ENCODE data around the gene ELAVL1. TPM values are rescaled to one million over a fixed set of nuclear protein-coding genes. Genes with fewer than 3 reads are reported as not detected.
"Not testable (repeated sequence)": the region's sequence is repeated elsewhere in the genome, so short reads cannot be mapped to it uniquely, and the experiment has no call there.

The ELAVL1 gene
- 94.3 TPM for polyA plus RNA-seq (2013, experiment 1 of 2; ENCODE audit: insufficient read length)
- polyA plus RNA-seq (2013, experiment 2 of 2; ENCODE audit: insufficient read length): 56.0 TPM

DNA sequence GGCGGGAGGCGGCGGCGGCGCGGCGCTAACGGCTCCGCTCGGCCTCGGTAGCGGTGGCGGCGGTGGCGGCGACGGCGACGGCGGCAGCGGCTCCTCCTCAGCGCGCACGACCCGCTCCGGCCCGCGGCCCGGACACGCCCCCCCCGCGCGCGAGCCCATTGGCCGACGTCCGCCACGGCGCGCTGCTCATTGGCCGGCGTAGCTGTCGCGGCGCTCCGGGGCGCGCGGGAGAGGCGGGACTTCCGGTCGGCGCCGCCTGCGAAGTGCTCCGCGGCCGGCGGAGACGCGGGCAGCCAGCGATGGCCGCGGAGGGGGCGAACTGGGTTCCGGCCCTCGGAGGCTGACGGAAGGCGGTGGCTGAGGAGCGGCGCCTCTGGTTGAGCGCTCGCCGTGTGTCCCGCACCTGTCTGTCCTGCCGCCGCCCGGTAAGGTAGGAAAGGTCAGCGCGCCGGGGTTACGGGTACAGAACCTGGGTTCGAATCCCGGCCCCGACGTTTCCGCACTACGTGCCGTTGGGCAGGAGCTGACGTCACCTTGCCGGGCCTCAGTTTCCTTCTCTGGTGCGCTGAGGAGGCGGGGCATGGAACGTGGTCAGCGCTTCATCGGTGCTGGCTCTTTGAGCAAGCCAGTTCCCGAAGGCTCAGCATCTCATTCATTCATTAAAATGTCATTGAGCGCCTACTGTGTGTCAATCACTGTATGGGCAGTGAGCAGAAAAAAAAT is at the start of gene ELAVL1:
TSS of gene ELAVL1 (minus strand) at position 108 of the 723 bp plus-strand sequence. CDS start 13,826 bp downstream, outside the sequence.
- DNase-seq: peak; percentile 89

DNA sequence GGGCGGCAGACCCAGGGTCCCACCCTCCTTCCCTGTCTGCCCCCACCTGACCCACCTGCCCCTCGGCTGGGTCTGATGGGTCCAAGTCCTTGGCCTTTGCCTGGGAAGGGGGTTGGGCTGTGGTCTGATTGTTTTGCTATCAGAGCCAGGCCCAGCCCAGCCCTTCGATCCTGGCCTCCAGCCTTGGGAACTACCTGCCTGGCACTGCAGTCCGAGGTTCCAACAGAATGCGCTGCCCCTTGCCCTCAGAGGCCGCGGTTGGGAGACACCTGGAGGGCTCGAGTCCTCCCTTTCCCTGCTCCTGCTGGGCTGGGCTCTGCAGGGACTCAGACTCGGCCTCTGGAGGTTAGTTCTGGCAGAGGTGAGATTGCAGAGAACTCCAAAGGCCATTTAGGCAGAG is 48.7 kb upstream of the ELAVL1 start:
- no peak for DNase-seq

DNA sequence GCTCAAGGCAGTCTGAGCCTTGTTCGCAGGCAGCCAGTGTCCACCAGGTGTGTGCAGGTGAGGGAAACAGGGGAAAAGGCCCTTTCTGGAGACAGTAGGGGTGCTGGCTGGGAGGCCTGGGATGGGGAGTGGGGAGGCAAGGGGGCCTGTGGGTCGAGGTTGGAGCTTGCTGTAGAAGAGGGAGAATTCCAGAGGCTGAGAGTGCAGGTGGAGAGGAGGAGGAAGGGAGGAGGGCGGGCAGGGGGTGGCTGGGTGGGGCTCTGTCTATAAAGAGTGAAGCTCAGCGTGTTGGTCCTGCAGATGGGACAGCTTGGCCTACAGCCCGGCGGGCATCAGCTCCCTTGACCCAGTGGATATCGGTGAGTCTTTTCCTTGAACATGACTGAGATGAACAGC is 47.0 kb upstream of the ELAVL1 start, which contains the start of gene CCL25:
TSS of gene CCL25 (plus strand) at position 297 of the 396 bp plus-strand sequence. CDS start 290 bp downstream, outside the sequence.
- no peak for DNase-seq

DNA sequence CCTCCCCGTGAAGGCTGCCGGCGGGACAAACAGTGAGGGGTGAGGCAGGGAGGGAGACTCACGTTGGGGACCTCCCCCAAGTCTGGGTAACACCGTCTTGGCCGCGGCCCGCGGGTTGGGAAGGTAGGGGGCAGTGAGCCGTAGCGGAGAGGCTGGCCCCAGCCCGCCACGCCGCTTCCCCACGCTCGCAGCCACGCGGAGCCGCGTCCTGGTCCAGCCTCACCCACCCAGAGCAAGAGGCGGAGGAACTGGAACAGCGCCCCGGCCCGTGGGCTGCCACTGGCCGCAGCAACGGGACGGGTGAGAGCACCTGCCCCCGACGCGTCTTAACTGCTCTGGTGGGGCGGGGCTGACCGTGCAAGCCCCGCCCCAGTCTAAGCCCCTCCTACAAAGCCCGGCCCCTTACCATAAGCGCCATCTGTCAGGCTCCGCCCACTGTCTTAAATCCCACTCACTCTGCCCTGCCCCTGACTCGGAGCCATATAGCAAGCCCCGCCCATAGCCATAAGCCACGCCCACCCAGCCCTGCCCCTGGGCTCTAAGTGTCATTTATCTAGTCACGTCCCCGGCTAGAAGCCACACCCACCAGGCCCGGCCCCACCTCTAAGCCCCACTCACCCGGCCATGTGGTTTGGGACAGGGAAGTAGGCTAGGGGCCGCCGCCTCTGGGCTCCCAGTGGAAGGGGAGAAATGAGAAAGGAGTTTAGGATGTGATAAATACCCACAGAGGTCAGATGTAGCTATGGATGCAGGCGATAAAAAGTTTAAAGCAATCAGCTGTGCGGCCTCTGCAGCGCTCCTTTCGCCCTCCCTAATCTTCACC is 45.0 kb upstream of the ELAVL1 start:
- DNase-seq: peak; percentile 62

DNA sequence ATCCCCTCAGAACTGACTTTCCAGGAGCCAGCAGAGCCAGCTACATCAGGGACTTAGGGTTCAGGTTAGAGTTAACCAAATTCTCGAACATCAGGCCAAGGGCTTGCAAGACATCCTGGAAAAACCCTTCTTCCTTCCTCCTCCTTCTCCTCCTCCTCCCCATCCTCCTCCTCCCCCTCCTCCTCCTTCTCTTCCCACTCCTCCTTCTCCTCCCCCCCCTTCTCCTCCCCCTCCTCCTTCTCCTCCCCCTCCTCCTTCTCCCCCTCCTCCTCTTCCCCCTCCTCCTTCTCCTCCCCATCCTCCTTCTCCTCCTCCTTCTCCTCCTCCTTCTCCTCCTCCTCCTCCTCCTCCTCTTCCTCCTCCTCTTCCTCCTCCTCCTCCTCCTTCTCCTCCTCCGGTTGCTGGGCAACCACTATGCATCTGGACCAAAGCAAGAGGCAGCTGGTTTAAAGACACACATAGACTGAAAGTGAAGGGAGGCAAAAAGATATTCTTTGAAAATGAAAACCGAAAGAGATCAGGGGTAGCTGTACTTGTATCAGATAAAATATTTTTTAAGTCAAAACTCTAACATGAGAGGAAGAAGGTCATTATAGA is 41.2 kb upstream of the ELAVL1 start:
- no peak for DNase-seq

DNA sequence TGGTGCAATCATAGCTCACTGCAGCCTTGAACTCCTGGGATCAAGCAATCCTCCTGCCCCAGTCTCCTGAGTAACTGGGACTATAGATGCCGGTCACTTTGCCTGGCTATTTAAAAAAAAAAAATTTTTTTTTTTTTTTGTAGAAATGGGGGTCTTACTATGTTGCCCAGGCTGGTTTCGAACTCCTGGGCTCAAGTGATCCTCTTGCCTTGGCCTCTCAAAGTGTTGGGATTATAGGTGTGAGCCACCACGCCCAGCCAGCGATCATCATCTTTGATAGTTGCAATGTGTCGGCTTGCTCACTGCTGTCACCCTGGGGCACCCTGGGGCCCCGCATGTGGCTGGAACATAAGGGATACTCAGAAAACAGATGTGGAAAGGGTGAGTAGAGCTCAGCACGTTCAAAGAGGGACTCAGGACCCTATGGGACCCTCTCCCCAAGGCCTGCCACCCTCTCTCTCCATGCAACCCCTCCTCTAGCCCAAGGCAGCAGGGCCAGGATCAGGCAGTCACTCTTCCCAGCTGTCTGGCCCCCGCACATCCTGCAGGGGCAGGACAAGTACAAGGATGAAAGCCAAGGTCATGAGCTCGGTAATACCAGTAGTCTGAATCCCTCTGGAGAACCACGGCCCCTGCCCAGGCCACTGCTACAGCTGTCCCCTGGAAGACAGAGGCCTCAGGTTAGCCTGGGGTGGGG is 40.6 kb upstream of the ELAVL1 start:
- DNase-seq: no peak

DNA sequence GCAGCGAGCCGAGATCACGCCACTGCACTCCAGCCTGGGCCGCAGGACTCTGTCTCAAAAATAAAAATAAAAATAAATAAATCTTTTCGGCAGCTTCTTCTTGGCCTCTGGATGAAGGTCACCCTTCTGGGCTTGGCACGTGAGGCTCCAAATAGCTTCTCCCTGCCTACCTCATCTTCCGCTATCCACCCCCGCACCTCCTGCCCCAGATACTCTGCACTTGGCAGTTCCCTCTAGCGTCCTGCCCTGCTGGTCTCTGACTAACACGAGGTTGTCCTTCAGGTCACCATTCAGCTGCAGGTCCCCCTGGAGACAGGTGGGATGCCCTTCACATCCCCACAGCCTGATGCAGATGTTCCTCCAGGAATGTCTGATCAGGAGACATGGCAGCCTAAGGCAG is 38.6 kb upstream of the ELAVL1 start:
- DNase-seq: no peak

DNA sequence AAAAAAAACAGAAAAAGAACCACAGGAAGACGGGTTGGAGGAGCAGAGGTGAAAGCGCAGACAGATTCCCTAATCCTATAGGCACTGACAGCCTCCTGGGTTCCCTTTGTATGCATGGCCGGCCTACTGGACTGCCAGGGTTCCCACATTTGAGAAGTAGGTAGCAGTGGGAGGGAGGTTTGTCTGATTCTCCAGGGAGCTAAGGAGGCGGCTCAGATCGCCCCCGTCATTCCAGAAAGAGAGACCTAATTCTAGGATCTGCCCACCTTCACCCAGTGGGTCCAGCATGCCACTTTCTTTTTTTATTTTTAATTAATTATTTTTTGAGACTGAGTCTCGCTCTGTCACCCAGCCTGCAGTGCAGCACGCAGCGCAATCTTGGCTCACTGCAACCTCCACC is 37.5 kb upstream of the ELAVL1 start:
- DNase-seq: no peak

DNA sequence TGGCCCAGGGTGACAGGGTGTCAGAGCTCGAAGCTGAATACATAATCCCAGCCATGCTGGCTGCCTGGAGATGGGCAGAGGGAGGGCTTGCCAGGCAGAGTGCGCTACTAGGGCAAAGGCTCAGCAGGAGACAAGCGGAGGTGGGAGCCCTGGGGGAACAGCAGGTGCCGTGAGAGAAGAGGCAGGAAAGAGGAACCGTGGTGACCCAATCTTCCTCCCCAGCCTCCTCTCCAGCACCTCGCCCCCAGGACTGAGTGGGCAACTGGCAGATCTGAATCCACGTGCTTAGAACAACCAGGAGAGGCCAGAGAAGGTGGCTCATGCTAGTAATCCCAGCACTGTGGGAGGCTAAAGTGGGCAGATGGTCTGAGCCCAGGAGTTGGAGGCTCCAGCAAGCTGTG is 36.1 kb upstream of the ELAVL1 start:
- DNase-seq: no peak

DNA sequence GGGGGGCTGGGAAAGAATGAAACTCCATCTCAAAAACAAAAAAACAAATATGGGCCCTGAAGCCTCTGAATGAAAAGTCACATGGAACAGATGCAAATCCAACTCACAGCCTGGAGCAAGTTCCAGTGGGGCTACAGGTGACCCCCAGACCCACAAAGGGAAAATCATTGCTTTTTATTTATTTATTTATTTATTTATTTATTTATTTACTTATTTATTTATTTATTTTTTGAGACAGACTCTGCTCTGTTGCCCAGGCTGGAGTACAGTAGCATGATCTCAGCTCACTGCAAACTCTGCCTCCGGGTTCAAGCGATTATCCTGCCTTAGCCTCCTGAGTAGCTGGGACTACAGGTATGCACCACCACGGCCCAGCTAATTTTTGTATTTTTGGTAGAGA is 33.8 kb upstream of the ELAVL1 start:
- DNase-seq: no peak

DNA sequence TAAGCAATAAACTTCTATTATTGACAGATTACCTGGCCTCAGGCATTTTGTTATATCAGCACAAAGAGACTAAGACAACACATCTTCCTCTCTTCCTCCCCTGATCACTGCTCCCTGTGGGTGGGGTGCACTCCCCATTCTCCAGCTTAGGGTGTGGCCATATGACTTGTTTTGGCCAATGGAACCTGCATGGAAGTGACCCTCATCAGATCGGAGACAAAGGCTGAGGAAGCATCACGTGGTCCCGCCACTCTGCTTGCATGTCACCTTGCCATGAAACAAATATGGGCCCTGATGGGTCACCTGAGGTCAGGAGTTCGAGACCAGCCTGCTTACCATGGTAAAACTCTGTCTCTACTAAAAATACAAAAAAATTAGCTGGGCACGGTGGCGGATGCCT is 33.4 kb upstream of the ELAVL1 start:
- DNase-seq: no peak

DNA sequence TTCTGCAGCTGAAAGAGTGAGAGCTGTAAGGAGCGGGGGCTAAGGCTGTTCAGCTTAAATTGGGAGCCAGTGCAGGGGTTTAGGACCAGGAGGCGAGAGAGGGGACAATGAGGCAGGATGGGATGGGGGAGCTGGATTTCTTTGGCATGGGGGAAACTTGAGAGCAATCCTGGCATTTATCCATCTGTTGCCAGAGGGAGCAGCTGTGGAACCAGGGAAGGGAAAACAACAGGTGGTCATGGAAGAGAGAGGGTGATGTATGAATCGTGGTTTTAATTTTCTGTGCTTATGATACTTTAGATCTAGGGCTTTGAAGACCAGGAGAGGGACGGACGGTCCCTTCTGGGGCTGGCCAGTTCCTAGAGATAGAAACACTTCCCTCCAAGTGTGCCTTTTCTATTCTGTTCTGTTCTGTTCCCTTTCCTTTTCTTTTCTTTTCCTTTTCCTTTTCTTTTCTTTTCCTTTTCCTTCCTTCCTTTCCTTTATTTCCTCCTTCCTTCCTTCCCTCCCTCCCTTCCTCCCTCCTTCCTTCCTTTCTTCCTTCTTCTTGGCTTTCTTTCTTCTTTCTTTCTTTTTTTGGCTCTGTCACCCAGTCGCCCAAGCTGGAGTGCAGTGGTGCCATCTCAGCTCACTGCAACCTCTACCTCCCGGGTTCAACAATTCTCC is 31.1 kb upstream of the ELAVL1 start:
- no peak for DNase-seq

DNA sequence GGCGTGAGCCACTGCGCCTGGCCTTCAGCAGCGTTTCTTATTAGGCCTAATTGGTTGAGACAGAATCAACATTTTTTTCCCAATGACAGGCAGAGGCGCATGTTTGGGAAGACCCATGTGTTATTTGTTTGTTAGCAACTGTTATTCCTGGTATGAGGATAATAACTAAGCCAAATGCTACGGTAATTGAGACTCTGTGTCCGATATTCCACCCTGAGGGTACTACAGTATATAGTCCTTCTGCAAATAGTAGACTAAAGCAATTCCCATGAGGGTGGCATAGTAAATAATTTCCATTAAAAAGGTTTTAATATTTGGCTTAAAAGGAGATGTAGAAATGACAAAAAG is 28.7 kb upstream of the ELAVL1 start:
- no peak for DNase-seq

DNA sequence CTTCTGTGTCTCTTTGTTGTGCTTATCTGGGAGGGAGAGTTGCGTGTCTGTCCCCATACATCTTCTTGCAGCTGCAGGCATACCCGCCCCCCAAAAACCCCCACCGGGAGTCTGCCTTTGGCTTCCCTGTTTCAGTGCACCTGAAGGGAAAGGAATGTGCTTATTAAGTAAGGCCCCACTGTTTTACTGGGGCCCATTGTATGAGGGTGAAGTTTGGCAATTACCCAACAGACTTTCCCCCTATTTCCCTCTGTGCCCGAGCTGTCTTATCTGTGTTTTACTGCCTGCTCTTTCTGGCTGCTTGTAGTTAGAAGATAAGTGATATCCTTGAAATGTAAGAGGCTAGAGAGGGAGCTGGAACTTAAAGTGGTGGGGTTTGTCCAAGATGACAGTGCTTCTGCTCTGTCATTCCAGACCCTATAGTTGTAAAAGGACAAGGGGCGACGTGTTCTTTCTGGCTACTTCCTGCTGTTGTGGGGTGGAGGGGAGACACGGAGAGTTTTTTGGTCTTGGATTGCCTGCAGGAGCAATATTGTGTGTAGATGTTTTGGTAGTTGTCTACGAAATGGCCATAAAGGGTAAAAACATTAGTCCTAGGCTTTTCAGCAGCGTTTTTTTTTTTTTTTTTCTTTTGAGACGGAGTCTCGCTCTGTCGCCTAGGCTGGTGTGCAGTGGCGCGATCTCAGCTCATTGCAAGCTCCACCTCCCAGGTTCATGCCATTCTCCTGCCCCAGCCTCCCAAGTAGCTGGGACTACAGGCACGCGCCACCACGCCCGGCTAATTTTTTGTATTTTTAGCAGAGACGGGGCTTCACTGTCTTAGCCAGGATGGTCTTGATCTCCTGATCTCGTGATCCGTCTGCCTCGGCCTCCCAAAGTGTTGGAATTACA is 28.1 kb upstream of the ELAVL1 start:
- DNase-seq: not testable (repeated sequence)

DNA sequence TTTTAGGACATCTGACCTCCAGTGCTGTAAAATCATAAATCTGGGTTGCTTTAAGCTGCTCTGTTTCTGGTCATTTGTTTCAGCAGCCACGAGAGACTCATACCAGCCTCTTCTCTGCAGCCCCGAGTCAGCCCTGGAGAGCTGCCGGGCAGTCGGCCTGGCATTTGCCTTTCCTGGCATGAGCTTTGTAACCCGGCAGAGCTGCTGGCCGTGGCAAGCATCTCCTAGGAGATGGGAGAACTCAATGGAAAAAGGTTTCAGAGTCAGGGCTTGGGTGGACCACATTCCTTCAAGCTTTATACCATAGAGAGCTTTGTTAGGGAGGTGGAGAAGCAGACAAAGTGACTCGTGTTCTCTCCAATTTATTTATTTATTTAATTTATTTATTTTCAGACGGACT is 25.5 kb upstream of the ELAVL1 start:
- no peak for DNase-seq

DNA sequence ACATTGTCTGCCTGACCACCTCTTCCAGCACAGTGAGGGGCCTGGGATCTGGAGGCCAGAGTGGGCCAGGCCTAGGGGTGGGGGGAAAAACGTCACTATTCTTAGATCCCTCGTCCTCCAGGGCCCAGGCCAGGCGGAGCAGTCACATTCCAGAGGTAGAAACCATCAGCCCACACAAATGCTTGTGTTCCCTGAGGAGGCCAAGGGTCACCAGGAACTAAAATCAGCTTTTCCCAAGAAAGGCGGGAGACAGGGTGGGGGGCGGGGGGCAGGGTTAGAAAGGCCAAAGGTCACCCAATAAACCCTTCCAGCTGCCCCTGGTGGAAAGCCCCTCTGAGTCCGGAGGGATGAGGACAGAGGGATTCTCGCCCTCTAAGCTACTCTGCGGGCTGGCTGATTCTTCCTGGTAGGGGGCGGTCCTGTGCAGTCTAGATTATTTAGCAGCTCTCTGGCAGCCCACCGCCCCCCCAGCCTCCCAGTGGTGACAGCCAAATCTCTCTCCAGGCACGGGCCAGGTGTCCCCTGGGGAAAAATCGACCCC is 23.6 kb upstream of the ELAVL1 start:
- DNase-seq: peak; percentile 12

DNA sequence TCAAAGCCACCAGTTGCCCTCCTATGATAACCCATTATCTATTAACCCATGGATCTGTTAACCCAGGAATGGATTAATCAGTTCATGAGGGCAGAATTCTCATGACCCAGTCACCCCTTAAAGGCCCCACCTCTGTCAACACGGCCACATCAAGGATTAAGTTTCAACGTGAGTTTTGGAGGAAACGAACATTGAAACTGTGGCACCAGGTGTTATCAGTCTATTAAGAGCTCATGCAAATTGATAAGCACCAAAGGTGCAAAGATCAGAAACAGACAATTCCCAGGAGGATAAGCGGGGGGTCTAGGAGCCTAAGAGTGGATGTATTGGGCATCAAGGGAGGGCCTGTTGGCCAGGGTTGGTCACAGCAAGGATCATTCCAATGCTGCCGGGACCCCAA is 19.9 kb upstream of the ELAVL1 start:
- DNase-seq: no peak

DNA sequence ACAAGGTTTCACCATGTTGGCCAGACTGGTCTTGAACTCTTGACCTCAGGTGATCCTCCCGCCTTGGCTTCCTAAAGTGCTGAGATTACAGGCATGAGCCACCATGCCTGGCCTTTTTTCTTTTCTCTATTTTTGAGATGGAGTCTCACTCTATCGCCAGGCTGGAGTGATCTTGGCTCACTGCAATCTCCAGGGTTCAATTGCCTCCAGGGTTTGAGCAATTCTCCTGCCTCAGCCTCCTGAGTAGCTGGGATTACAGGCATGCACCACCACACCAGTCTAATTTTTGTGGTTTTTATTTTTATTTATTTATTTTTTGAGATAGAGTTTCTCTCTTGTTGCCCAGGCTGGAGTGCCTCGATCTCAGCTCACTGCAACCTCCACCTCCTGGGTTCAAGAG is 18.8 kb upstream of the ELAVL1 start:
- not testable (repeated sequence) for DNase-seq

DNA sequence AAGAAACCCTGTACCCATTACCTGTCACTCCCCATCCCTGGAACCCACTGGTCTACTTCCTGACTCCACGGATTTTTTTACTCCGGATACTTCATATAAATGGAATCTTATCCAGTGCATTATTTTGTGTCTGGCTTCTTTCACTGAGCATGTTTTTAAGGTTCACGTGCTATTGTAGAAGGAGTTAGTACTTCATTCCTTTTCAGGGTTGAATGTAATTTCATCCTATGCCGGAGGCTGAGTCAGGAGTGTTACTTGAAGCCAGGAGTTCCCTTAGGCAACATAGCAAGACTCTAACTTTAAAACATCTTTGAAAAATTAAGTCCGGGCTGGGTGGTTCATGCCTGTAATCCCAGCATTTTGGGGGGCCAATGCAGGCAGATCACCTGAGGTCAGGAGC is 17.9 kb upstream of the ELAVL1 start:
- no peak for DNase-seq

DNA sequence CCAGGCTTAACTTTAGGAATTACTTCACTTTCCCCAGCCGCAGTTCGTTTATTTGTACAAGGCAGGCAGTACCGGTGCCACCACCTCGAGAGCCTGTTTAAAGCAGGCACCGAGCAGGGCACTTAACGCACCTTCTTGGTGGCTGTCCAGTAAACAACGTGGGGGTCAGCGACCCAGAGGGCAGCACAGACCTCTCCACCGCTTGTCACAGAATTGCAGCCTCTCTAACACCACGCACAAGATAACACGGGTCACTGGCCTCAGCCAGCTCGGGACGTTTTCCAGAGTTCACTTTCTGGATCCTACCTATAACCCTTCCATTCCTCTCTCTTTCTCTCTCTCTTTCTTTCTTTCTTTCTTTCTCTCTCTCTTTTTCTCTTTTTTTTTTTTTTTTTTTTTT is 16.8 kb upstream of the ELAVL1 start:
- DNase-seq: no peak

DNA sequence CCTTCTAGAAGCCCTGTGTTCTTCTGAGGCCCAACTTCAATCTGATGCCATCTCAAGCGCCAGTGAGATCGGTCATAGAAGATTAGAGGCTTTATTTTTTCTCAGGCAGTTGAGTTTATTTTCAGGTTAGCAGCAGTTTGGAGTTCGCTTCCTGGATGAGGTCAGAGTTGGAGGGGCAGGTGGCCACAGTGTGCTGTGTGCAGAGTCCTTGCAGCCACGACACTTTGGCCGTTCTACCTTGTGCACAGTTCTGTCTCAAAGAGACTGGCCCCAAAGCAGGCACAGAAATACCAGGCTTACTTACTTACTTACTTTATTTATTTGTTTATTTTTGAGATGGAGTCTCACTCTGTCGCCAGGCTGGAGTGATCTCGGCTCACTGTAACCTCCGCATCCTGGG is 15.9 kb upstream of the ELAVL1 start:
- DNase-seq: no peak
